A549 (cell line): ENCODE data around the gene NUDT7. TPM values are rescaled to one million over a fixed set of nuclear protein-coding genes. Genes with fewer than 3 reads are reported as not detected.

Source experiments
- ATAC-seq, 2 experiments: fragments of 200-7000 bp in 1 of 2; fragments of >200 bp in 1 of 2; cut with Nextera tagmentation in 1 of 2; cut with Tn5 transposase in 1 of 2; 3 replicates each; pipeline versions ENCODE4 v1.8.0 to v1.9.1; 2018 to 2020; ENCODE audit warnings: mild to moderate bottlenecking in 1 of 2, moderate library complexity in 1 of 2
- CTCF ChIA-PET: fragments of 300-600 bp; sonication (Branson Sonifier 250); formaldehyde crosslinking; extraction: SDS; loops from one replicate; lab custom pipeline; 2021; ENCODE audit warnings: antibody characterized with exemption, inconsistent platforms; lab: Yijun Ruan, JAX
- POLR2A ChIA-PET: fragments of 350-600 bp; formaldehyde crosslinking; extraction: SDS; loops from one replicate; lab custom pipeline; 2021; ENCODE audit warnings: antibody characterized with exemption, inconsistent platforms; lab: Yijun Ruan, JAX
- DNase-seq, 2 experiments: peaks; one replicate each; pipeline versions ENCODE4 v3.0.0 to v3.0.0-alpha.2; 2011 to 2016; ENCODE audit warnings: low read depth in 1 of 2, low spot score in 1 of 2
- FAIRE-seq: peaks from 2 replicates; lab custom pipeline; 2011; peaks lifted over from hg19 to GRCh38; lab: Jason Lieb, UNC
- H3K27ac ChIP-seq, 2 experiments: fragments of >200 bp; sonication (Bioruptor Twin); formaldehyde crosslinking; 3 replicates each; pipeline ENCODE4 v1.5.1; 2016 to 2017
- H3K4me1 ChIP-seq: fragments of >200 bp; sonication (Bioruptor Twin); formaldehyde crosslinking; 3 replicates; pipeline ENCODE4 v1.6.1; 2016
- H3K4me2 ChIP-seq: fragments of >200 bp; sonication (Bioruptor Twin); formaldehyde crosslinking; 3 replicates; pipeline ENCODE4 v1.6.1; 2016
- H3K4me3 ChIP-seq: fragments of >200 bp; sonication (Bioruptor Twin); formaldehyde crosslinking; 3 replicates; pipeline ENCODE4 v1.5.1; 2016
- H3K9me3 ChIP-seq: fragments of >200 bp; sonication (Bioruptor Twin); formaldehyde crosslinking; 3 replicates; pipeline ENCODE4 v1.6.1; 2016
- CBX2 ChIP-seq: fragments of 200-600 bp; sonication (generic); IDR thresholded peaks from 2 replicates; pipeline ENCODE4 v1.6.1; 2016; ENCODE audit warnings: low read depth, mild to moderate bottlenecking, borderline replicate concordance
- CBX8 ChIP-seq: fragments of 200-600 bp; sonication (generic); IDR thresholded peaks from 2 replicates; pipeline ENCODE4 v1.6.1; 2016
- CHD2 ChIP-seq: fragments of 150-350 bp; IDR thresholded peaks from 2 replicates; pipeline ENCODE4 v1.6.1; 2014; ENCODE audit warnings: low read length; ENCODE audit not compliant: partially characterized antibody
- ESRRA ChIP-seq: fragments of 150-350 bp; IDR thresholded peaks from 2 replicates; pipeline ENCODE4 v1.6.1; 2014; ENCODE audit warnings: mild to moderate bottlenecking, low read length, borderline replicate concordance
- FOSB ChIP-seq: fragments of 250-450 bp; sonication (Bioruptor Pico); IDR thresholded peaks from 2 replicates; pipeline ENCODE4 v1.5.0; 2020; ENCODE audit warnings: mild to moderate bottlenecking, moderate library complexity
- FOSL2 ChIP-seq, 2 experiments: fragments of 450-650 bp in 1 of 2; fragments of >200 bp in 1 of 2; sonication (Bioruptor Twin) in 1 of 2; formaldehyde crosslinking; IDR thresholded peaks; 2 replicates each; pipeline versions ENCODE4 v1.5.0 to v1.6.1; 2016 to 2020; ENCODE audit warnings: mild to moderate bottlenecking in 1 of 2, moderate library complexity in 1 of 2
- GATA3 ChIP-seq: IDR thresholded peaks from 2 replicates; pipeline ENCODE4 v1.6.1; 2012; ENCODE audit warnings: borderline replicate concordance
- HDAC2 ChIP-seq: fragments of 200-600 bp; sonication (generic); IDR thresholded peaks from 2 replicates; pipeline ENCODE4 v1.6.1; 2016
- HEYL ChIP-seq: fragments of 250-450 bp; sonication (Bioruptor Pico); IDR thresholded peaks from 2 replicates; pipeline ENCODE4 v1.8.0; 2021; ENCODE audit warnings: mild to moderate bottlenecking, moderate library complexity
- HOXA7 ChIP-seq: fragments of 250-450 bp; sonication (Bioruptor Pico); IDR thresholded peaks from 2 replicates; pipeline ENCODE4 v1.5.0; 2020; ENCODE audit warnings: mild to moderate bottlenecking, moderate library complexity
- HOXB13 ChIP-seq: fragments of 250-450 bp; sonication (Bioruptor Pico); IDR thresholded peaks from 2 replicates; pipeline ENCODE4 v1.5.0; 2020; ENCODE audit warnings: low read depth, mild to moderate bottlenecking, moderate library complexity
- HOXB5 ChIP-seq: fragments of 250-450 bp; sonication (Bioruptor Pico); IDR thresholded peaks from 2 replicates; pipeline ENCODE4 v1.5.0; 2020; ENCODE audit warnings: mild to moderate bottlenecking, moderate library complexity
- JUN ChIP-seq, 2 experiments: fragments of >200 bp; sonication (Bioruptor Twin); formaldehyde crosslinking; IDR thresholded peaks; 2 replicates in 1 of 2; 3 replicates in 1 of 2; pipeline ENCODE4 v1.6.1; 2016 to 2017
- JUNB ChIP-seq: fragments of >200 bp; sonication (Bioruptor Twin); formaldehyde crosslinking; IDR thresholded peaks from 2 replicates; pipeline ENCODE4 v1.6.1; 2016
- KDM1A ChIP-seq: fragments of 200-600 bp; sonication (generic); IDR thresholded peaks from 2 replicates; pipeline ENCODE4 v1.6.1; 2016; ENCODE audit warnings: low read depth, mild to moderate bottlenecking
- MAFK ChIP-seq: fragments of 450-650 bp; IDR thresholded peaks from 2 replicates; pipeline ENCODE4 v1.6.1; 2014; ENCODE audit not compliant: partially characterized antibody
- MAZ ChIP-seq: fragments of 150-350 bp; IDR thresholded peaks from 2 replicates; pipeline ENCODE4 v1.6.1; 2014; ENCODE audit warnings: antibody characterized with exemption, low read depth, low read length, borderline replicate concordance
- MYC ChIP-seq: IDR thresholded peaks from 2 replicates; pipeline ENCODE4 v1.6.1; 2012; ENCODE audit warnings: mild to moderate bottlenecking, inconsistent platforms, low read length, improper control_type of control experiment, borderline replicate concordance
- NFE2L2 ChIP-seq: fragments of 150-350 bp; conservative IDR thresholded peaks from 2 replicates; pipeline ENCODE4 v1.6.1; 2014; ENCODE audit warnings: low read length
- NPAS2 ChIP-seq: fragments of 250-450 bp; sonication (Bioruptor Pico); IDR thresholded peaks from 2 replicates; pipeline ENCODE4 v1.8.0; 2022; ENCODE audit warnings: mild to moderate bottlenecking, moderate library complexity, borderline replicate concordance
- RAD21 ChIP-seq, 2 experiments: fragments of >200 bp in 1 of 2; sonication (Bioruptor Twin) in 1 of 2; formaldehyde crosslinking in 1 of 2; IDR thresholded peaks in 1 of 2; conservative IDR thresholded peaks in 1 of 2; 2 replicates in 1 of 2; 3 replicates in 1 of 2; pipeline ENCODE4 v1.6.1; 2012 to 2018; ENCODE audit warnings: inconsistent platforms in 1 of 2
- RCOR1 ChIP-seq: fragments of 150-350 bp; IDR thresholded peaks from 2 replicates; pipeline ENCODE4 v1.6.1; 2014; ENCODE audit warnings: antibody characterized with exemption, low read length, low read depth
- RNF2 ChIP-seq: fragments of 200-600 bp; sonication (generic); IDR thresholded peaks from 2 replicates; pipeline ENCODE4 v1.6.1; 2016; ENCODE audit warnings: low read depth, mild to moderate bottlenecking, antibody characterized with exemption, moderate library complexity, borderline replicate concordance
- WGBS: methylation state at CpG from one replicate; pipeline ENCODE4 v1.1.6; 2017; ENCODE audit errors: missing lambda C conversion rate; 5-methylcytosine and 5-hydroxymethylcytosine counted together
- polyA plus RNA-seq, 4 experiments: library from polyadenylated mRNA; depleted of rRNA in 3 of 4; stranded (reverse); fragments of >200 nt; fragmentation: RNase III in 1 of 4; extraction: RNeasy Plus Mini Kit Qiagen cat#74134 plus additional on column Dnase treatment in 1 of 4; gene quantifications; 2 replicates in 3 of 4; 3 replicates in 1 of 4; pipeline ENCODE4 v1.2.3, GENCODE V29; 2011 to 2017
- TF ChIP-seq, protein P1 (sequence below): fragments of 250-450 bp; sonication (Bioruptor Pico); IDR thresholded peaks from 2 replicates; pipeline ENCODE4 v1.5.0; 2021; ENCODE audit warnings: mild to moderate bottlenecking, moderate library complexity, borderline replicate concordance
- TF ChIP-seq, protein P2 (sequence below): fragments of >200 bp; sonication (Bioruptor Twin); formaldehyde crosslinking; IDR thresholded peaks from 2 replicates; pipeline ENCODE4 v1.6.1; 2016
- TF ChIP-seq, protein P3 (sequence below): fragments of 450-650 bp; IDR thresholded peaks from 2 replicates; pipeline ENCODE4 v1.6.1; 2014; ENCODE audit warnings: antibody characterized with exemption

NUDT7 gene
- polyA plus RNA-seq, 2 of the 4 experiments (the other 2 are of a cell fraction) = 6.9 to 19.8 TPM

DNA sequence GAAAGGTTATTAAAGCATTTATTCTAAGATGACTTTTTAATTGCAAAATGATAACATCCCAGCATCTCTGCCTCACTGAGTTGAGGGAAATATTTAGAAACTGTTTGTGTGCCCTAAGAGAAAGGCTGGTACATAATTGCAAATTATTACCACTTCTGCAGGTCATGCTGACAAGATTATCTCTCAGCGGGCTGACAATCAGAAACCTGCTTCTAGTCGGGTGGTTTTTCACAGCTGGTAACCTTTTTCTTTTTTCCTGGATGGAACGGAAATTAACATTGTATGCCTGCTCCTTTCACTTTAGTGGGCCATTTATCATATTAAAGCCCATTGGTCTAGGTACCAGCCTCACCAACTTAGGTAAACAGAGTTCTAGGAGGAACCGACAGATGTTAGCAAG lies 17.0 kb upstream of the NUDT7 start:
- TF ChIP-seq FOSB (CRISPR knock-in tag) (no peak), CBX8 (no peak), RAD21 (conservative IDR thresholded peaks at IDR 0.05 in 1 of 2, IDR thresholded peaks at IDR 0.05 in 1 of 2) (no peak), NFE2L2 (no peak), CHD2 (no peak), GATA3 (no peak), HDAC2 (no peak), KDM1A (no peak), CBX2 (no peak), MAZ (no peak), JUN (IDR thresholded peaks at IDR 0.05) (no peak), RCOR1 (no peak), HEYL (no peak), JUNB (no peak), MAFK (no peak), ESRRA (no peak), RNF2 (no peak), HOXB13 (CRISPR knock-in tag) (no peak)
- TF ChIP-seq, protein P1, sequence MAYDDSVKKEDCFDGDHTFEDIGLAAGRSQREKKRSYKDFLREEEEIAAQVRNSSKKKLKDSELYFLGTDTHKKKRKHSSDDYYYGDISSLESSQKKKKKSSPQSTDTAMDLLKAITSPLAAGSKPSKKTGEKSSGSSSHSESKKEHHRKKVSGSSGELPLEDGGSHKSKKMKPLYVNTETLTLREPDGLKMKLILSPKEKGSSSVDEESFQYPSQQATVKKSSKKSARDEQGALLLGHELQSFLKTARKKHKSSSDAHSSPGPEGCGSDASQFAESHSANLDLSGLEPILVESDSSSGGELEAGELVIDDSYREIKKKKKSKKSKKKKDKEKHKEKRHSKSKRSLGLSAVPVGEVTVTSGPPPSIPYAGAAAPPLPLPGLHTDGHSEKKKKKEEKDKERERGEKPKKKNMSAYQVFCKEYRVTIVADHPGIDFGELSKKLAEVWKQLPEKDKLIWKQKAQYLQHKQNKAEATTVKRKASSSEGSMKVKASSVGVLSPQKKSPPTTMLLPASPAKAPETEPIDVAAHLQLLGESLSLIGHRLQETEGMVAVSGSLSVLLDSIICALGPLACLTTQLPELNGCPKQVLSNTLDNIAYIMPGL (CRISPR knock-in tag) = no peak
- TF ChIP-seq, all 56 proteins: peak for 0
- no peak overlapping the region for H3K4me3 ChIP-seq
- FAIRE-seq (no peak), DNase-seq (no peak), ATAC-seq (no peak)
- 52% methylated on average over 4 of the region's 4 CpGs for WGBS
- POLR2A ChIA-PET = no interaction called here
- no peaks in the 10 kb centered on the region for H3K4me1 ChIP-seq
- H3K4me2 ChIP-seq = no peak overlapping the region
- H3K9me3 ChIP-seq = no peaks in the 10 kb centered on the region
- H3K27ac ChIP-seq = no peak overlapping the region
- CTCF ChIA-PET = no interaction called here

DNA sequence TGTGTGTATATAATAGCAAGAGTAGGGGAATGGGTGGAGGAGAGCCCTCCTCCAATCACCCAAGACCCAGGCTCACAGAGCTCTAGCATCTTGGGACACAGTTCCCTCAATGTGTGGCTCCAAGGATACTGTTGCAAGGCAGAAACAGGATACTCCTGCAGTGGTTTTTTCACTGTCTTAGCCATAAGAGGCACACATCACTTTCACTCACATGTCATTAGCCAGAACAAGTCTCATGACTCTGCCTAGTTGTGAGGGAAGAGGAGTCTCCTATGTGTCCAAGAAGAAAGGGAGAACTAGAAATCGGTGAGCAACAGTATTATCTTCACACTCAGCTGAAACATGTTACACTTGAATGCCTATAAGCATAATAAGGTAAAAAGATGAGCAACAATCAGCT lies 11.1 kb upstream of the NUDT7 start:
- H3K9me3 ChIP-seq = no peaks in the 10 kb centered on the region
- FAIRE-seq (no peak), DNase-seq (no peak), ATAC-seq (no peak)
- H3K27ac ChIP-seq = no peak overlapping the region
- no peak overlapping the region for H3K4me3 ChIP-seq
- H3K4me2 ChIP-seq = no peak overlapping the region
- no peaks in the 10 kb centered on the region for H3K4me1 ChIP-seq
- TF ChIP-seq NPAS2 (CRISPR knock-in tag) (no peak), HOXA7 (CRISPR knock-in tag) (no peak)
- TF ChIP-seq, all 56 proteins: peak for 0
- POLR2A ChIA-PET = no interaction called here
- WGBS = 15% methylated on average over 1 of the region's 1 CpG
- CTCF ChIA-PET = no interaction called here

DNA sequence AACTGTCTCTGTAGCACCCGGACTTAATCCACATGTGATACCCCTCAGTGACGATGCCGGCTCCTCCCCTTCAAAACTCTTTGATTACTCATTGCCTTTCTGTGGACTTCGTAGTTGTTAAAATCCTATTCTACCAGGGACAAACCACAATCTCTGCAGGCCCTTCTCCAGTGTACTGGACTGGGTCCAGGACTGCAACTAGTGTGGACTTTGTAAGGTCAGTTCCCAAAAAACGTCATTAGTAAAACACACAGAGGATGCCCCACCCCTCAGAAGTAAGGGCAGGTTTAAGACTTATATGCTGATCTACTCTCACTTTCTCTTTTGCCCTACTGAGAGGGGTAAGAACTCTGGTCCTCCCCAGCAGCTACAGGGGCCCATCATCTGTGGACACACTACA lies 10.5 kb upstream of the NUDT7 start:
- FAIRE-seq (no peak), ATAC-seq (no peak)
- Histone ChIP-seq H3K27ac (no peak overlapping the region), H3K4me2 (no peak overlapping the region), H3K9me3 (no peaks in the 10 kb centered on the region), H3K4me3 (no peak overlapping the region)
- 9% methylated on average over 5 of the region's 5 CpGs for WGBS
- POLR2A ChIA-PET = no interaction called here
- no peak for TF ChIP-seq FOSL2 (IDR thresholded peaks at IDR 0.05)
- no peak for TF ChIP-seq FOSL2 (CRISPR knock-in tag; IDR thresholded peaks at IDR 0.05)
- TF ChIP-seq KDM1A = no peak
- TF ChIP-seq, protein P2, sequence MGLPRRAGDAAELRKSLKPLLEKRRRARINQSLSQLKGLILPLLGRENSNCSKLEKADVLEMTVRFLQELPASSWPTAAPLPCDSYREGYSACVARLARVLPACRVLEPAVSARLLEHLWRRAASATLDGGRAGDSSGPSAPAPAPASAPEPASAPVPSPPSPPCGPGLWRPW = no peak
- TF ChIP-seq, protein P3, sequence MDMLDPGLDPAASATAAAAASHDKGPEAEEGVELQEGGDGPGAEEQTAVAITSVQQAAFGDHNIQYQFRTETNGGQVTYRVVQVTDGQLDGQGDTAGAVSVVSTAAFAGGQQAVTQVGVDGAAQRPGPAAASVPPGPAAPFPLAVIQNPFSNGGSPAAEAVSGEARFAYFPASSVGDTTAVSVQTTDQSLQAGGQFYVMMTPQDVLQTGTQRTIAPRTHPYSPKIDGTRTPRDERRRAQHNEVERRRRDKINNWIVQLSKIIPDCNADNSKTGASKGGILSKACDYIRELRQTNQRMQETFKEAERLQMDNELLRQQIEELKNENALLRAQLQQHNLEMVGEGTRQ = no peak
- no peak for TF ChIP-seq HOXB5 (CRISPR knock-in tag)
- TF ChIP-seq MAFK = no peak
- TF ChIP-seq MYC = no peak
- TF ChIP-seq RNF2 = no peak
- TF ChIP-seq, all 56 proteins: peak for 0
- no peak for DNase-seq
- H3K4me1 ChIP-seq = no peaks in the 10 kb centered on the region
- CTCF ChIA-PET = no interaction called here
